Osteoblast (primary cell): Measurements from ENCODE around the gene RNH1. TPM values are rescaled to one million over a fixed set of nuclear protein-coding genes. Genes with fewer than 3 reads are reported as not detected.
A peak's percentile ranks its signal among the peaks of the same experiment; 100 is the strongest.

Experiments
- DNase-seq: peaks from one replicate; pipeline ENCODE4 v3.0.0; 2011; ENCODE audit warnings: low spot score, mixed read lengths; ENCODE audit not compliant: insufficient read length; ENCODE audit errors: missing footprints
- H2AFZ ChIP-seq: 2 replicates; pipeline ENCODE4 v1.6.0; 2011; ENCODE audit warnings: mild to moderate bottlenecking, low read length
- H3K27ac ChIP-seq: 2 replicates; pipeline ENCODE4 v1.5.1; 2011; ENCODE audit warnings: mild to moderate bottlenecking, low read depth, low read length, moderate library complexity
- H3K27me3 ChIP-seq: 2 replicates; pipeline ENCODE4 v1.6.0; 2012; ENCODE audit warnings: mild to moderate bottlenecking, control low read depth, inconsistent platforms, low read length, moderate library complexity; ENCODE audit not compliant: insufficient read depth
- H3K36me3 ChIP-seq: 2 replicates; pipeline ENCODE4 v1.5.1; 2011; ENCODE audit warnings: mild to moderate bottlenecking, low read length, control low read depth, moderate library complexity; ENCODE audit not compliant: insufficient read depth
- H3K4me1 ChIP-seq: 2 replicates; pipeline ENCODE4 v1.5.1; 2011; ENCODE audit warnings: mild to moderate bottlenecking, low read length, control low read depth, moderate library complexity; ENCODE audit not compliant: insufficient read depth
- H3K4me2 ChIP-seq: 2 replicates; pipeline ENCODE4 v1.6.0; 2011; ENCODE audit warnings: mild to moderate bottlenecking, low read length; ENCODE audit not compliant: insufficient read depth
- H3K4me3 ChIP-seq: fragments of 200-600 bp; sonication (generic); 3 replicates; pipeline ENCODE4 v1.5.1; 2012; ENCODE audit warnings: mild to moderate bottlenecking, low read length, inconsistent platforms; ENCODE audit not compliant: insufficient read depth
- H3K79me2 ChIP-seq: 2 replicates; pipeline ENCODE4 v1.6.0; 2012; ENCODE audit warnings: mild to moderate bottlenecking, low read length, control low read depth, inconsistent platforms; ENCODE audit not compliant: insufficient read depth
- H3K9me3 ChIP-seq: 2 replicates; pipeline ENCODE4 v1.5.1; 2011; ENCODE audit warnings: low read depth, low read length, control low read depth
- H4K20me1 ChIP-seq: 2 replicates; pipeline ENCODE4 v1.6.0; 2012; ENCODE audit warnings: mild to moderate bottlenecking, low read length, control low read depth; ENCODE audit not compliant: insufficient read depth
- total RNA-seq: library from RNA; depleted of rRNA; stranded (reverse); fragments of >200 nt; gene quantifications from 2 replicates; pipeline ENCODE4 v1.2.3, GENCODE V29; 2012
- TF ChIP-seq, protein P1 (sequence below): IDR thresholded peaks from 2 replicates; pipeline ENCODE4 v1.5.1; 2011; ENCODE audit warnings: mild to moderate bottlenecking, low read depth, low read length, moderate library complexity; ENCODE audit errors: extremely low read depth

Gene RNH1
- total RNA-seq, 1 donor: 506 TPM

- DNase-seq: peak; percentile 86
- no peaks in the 10 kb centered on the region for H3K4me1 ChIP-seq
- H3K4me3 ChIP-seq: no peak overlapping the region
- no peak overlapping the region for H2AFZ ChIP-seq
- H3K27ac ChIP-seq: no peak overlapping the region
- H3K36me3 ChIP-seq: peaks cover 17% of the 10 kb centered on the region
- peaks cover 2% of the 10 kb centered on the region for H3K79me2 ChIP-seq
- no peaks in the 10 kb centered on the region for H3K9me3 ChIP-seq
- peaks cover 7% of the 10 kb centered on the region for H4K20me1 ChIP-seq
- no peak overlapping the region for H3K4me2 ChIP-seq
- TF ChIP-seq, protein P1, sequence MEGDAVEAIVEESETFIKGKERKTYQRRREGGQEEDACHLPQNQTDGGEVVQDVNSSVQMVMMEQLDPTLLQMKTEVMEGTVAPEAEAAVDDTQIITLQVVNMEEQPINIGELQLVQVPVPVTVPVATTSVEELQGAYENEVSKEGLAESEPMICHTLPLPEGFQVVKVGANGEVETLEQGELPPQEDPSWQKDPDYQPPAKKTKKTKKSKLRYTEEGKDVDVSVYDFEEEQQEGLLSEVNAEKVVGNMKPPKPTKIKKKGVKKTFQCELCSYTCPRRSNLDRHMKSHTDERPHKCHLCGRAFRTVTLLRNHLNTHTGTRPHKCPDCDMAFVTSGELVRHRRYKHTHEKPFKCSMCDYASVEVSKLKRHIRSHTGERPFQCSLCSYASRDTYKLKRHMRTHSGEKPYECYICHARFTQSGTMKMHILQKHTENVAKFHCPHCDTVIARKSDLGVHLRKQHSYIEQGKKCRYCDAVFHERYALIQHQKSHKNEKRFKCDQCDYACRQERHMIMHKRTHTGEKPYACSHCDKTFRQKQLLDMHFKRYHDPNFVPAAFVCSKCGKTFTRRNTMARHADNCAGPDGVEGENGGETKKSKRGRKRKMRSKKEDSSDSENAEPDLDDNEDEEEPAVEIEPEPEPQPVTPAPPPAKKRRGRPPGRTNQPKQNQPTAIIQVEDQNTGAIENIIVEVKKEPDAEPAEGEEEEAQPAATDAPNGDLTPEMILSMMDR: no peak
- H3K27me3 ChIP-seq: no peaks in the 10 kb centered on the region
Observed at GRCh38 chr11:490930-491260, 16.1 kb downstream of the RNH1 start.

GRCh38 chr11:490186-490929, 16.7 kb downstream of the RNH1 start:
- DNase-seq: peak; percentile 83
- H3K4me2 ChIP-seq: no peak overlapping the region
- no peaks in the 10 kb centered on the region for H3K27me3 ChIP-seq
- peaks cover 2% of the 10 kb centered on the region for H3K79me2 ChIP-seq
- no peak overlapping the region for H3K4me3 ChIP-seq
- H3K27ac ChIP-seq: no peak overlapping the region
- peaks cover 7% of the 10 kb centered on the region for H4K20me1 ChIP-seq
- H3K4me1 ChIP-seq: no peaks in the 10 kb centered on the region
- no peaks in the 10 kb centered on the region for H3K9me3 ChIP-seq
- no peak overlapping the region for H2AFZ ChIP-seq
- TF ChIP-seq, protein P1: no peak
- peaks cover 16% of the 10 kb centered on the region for H3K36me3 ChIP-seq

- no peak overlapping the region for H3K4me3 ChIP-seq
- no peaks in the 10 kb centered on the region for H3K9me3 ChIP-seq
- H2AFZ ChIP-seq: no peak overlapping the region
- H3K4me2 ChIP-seq: no peak overlapping the region
- DNase-seq: peak; percentile 90
- TF ChIP-seq, protein P1: no peak
- H3K36me3 ChIP-seq: peaks cover 16% of the 10 kb centered on the region
- no peaks in the 10 kb centered on the region for H3K27me3 ChIP-seq
- peaks cover under 1% of the 10 kb centered on the region for H4K20me1 ChIP-seq
- no peak overlapping the region for H3K27ac ChIP-seq
- no peaks in the 10 kb centered on the region for H3K4me1 ChIP-seq
- H3K79me2 ChIP-seq: peaks cover 7% of the 10 kb centered on the region
Observed at GRCh38 chr11:489610-490185, 17.3 kb downstream of the RNH1 start.

GRCh38 chr11:488992-489391, 18.1 kb downstream of the RNH1 start:
- Histone ChIP-seq H3K4me2 (no peak overlapping the region), H4K20me1 (no peaks in the 10 kb centered on the region), H3K4me1 (no peaks in the 10 kb centered on the region), H3K27me3 (no peaks in the 10 kb centered on the region), H3K79me2 (peaks cover 8% of the 10 kb centered on the region), H3K9me3 (no peaks in the 10 kb centered on the region), H3K36me3 (peaks cover 9% of the 10 kb centered on the region), H2AFZ (no peak overlapping the region), H3K27ac (no peak overlapping the region), H3K4me3 (no peak overlapping the region)
- DNase-seq: peak; percentile 91
- TF ChIP-seq, protein P1: no peak
